Heart left ventricle (tissue), 13 donors: ENCODE data around the gene GNA15.

ENCODE experiments used
- CTCF ChIP-seq, 12 donors: fragments of 200-600 bp; sonication (generic) in 4 of 12; IDR thresholded peaks; one replicate each; pipeline versions ENCODE4 v1.5.0 to v1.8.0; 2018 to 2022; ENCODE audit warnings: antibody characterized with exemption in 12 of 12, mild to moderate bottlenecking in 5 of 12
- POLR2A ChIP-seq, 2 donors: fragments of 450-650 bp; IDR thresholded peaks; one replicate each; pipeline ENCODE4 v1.6.1; 2017; ENCODE audit warnings: antibody characterized with exemption in 2 of 2, mild to moderate bottlenecking in 2 of 2, moderate library complexity in 2 of 2
- donor health status: ischemic (EF 13 %, LVEDD 7.1; RV severe dilation, severe dysfunction).
- donor health status: DM: no; HTN: yes; CAD: no.
- donor health status: DM: no; HTN: no; CAD: no.
- donor health status: ischemic (EF 25% LVEDD 6.9; RV normal size, moderate dysfunction).
- donor health status: ischemic (EF 25% LVEDD 5.7; RV mildly dilated, moderate dysfunction).
- donor health status: ischemic (EF 35%, LVEDD 5.7; RV mildly dilated, moderate dysfunction).
- donor health status: nonischemic (EF 11% LVEDD 7.7; RV severe dilation, severe dysfunction).
- donor health status: DM: yes; HTN: yes; CAD: no.
- donor health status: PGD.
- donor health status: ischemic (EF 29% LVEDD 5.4; RV normal size, mild dysfunction).
- donor health status: nonischemic (EF 23%, LVEDD 6.1; RV moderate dilation, normal function).

GRCh38 chr19:3152419-3152780 lies 16.6 kb downstream of the GNA15 start:
- TF ChIP-seq CTCF (IDR thresholded peaks at IDR 0.05), result no peak
- no peak for TF ChIP-seq POLR2A (IDR thresholded peaks at IDR 0.05)
